DMS114 treated with DMSO at 0.1 percent for 48 hours (cell line): ENCODE results near the gene ZNF808.
"Not testable (repeated sequence)": the region's sequence is repeated elsewhere in the genome, so short reads cannot be mapped to it uniquely, and the experiment has no call there.

Source experiments
- DNase-seq: peaks from one replicate; lab custom pipeline; 2025; ENCODE audit not compliant: unreplicated experiment; lab: John Stamatoyannopoulos, UW

Gene ZNF808

GRCh38 chr19:52535771-52536447 lies 8.4 kb downstream of the ZNF808 start:
- DNase-seq: no peak

GRCh38 chr19:52536448-52536800 lies 9.0 kb downstream of the ZNF808 start:
- DNase-seq: no peak

- DNase-seq: not testable (repeated sequence)
Observed at GRCh38 chr19:52538815-52539214, 11.3 kb downstream of the ZNF808 start.

- not testable (repeated sequence) for DNase-seq
Observed at GRCh38 chr19:52541176-52541575, 13.7 kb downstream of the ZNF808 start.

- no peak for DNase-seq
Observed at GRCh38 chr19:52541608-52542007, 14.1 kb downstream of the ZNF808 start.

- DNase-seq: not testable (repeated sequence)
Observed at GRCh38 chr19:52542541-52542940, 15.1 kb downstream of the ZNF808 start.

GRCh38 chr19:52542984-52543664 lies 15.7 kb downstream of the ZNF808 start:
- DNase-seq: no peak

- no peak for DNase-seq
Observed at GRCh38 chr19:52554216-52554971, 26.9 kb downstream of the ZNF808 start.

GRCh38 chr19:52557231-52557995 lies 29.9 kb downstream of the ZNF808 start:
- DNase-seq: no peak

- DNase-seq: not testable (repeated sequence)
Observed at GRCh38 chr19:52558732-52559445, 31.4 kb downstream of the ZNF808 start.

GRCh38 chr19:52561611-52562010 lies 34.1 kb downstream of the ZNF808 start:
- DNase-seq: not testable (repeated sequence)

- DNase-seq: no peak
Observed at GRCh38 chr19:52566121-52566520, 38.7 kb downstream of the ZNF808 start.

GRCh38 chr19:52566588-52566987 lies 39.1 kb downstream of the ZNF808 start:
- no peak for DNase-seq

- DNase-seq: no peak
Observed at GRCh38 chr19:52567921-52568320, 40.5 kb downstream of the ZNF808 start.

GRCh38 chr19:52569638-52569999 lies 42.2 kb downstream of the ZNF808 start:
- DNase-seq: not testable (repeated sequence)

- peak; percentile 86 for DNase-seq
Observed at GRCh38 chr19:52570000-52570861, 42.8 kb downstream of the ZNF808 start, which contains the start of gene ZNF701. TSS of gene ZNF701 (plus strand) at chr19:52570287. CDS start at chr19:52574148, 3,861 bp downstream.

- no peak for DNase-seq
Observed at GRCh38 chr19:52584736-52585440, 57.4 kb downstream of the ZNF808 start.

- no peak for DNase-seq
Observed at GRCh38 chr19:52585604-52586003, 58.1 kb downstream of the ZNF808 start.

GRCh38 chr19:52590728-52591127 lies 63.3 kb downstream of the ZNF808 start:
- no peak for DNase-seq
